ENCODE measurements around the gene PECR.
A peak's percentile ranks its signal among the peaks of the same experiment; 100 is the strongest.
"Not testable (repeated sequence)": the region's sequence is repeated elsewhere in the genome, so short reads cannot be mapped to it uniquely, and the experiment has no call there.

The PECR gene

GRCh38 chr2:216029416-216030129 is 52.0 kb downstream of the PECR start:
- DNase-seq (ENCODE audit: low read depth): no peak

GRCh38 chr2:216024779-216025336 is 56.8 kb downstream of the PECR start:
- no peak for DNase-seq (ENCODE audit: low read depth)

GRCh38 chr2:216023055-216023648 is 58.5 kb downstream of the PECR start:
- peak; percentile 27 for DNase-seq (ENCODE audit: low read depth)

GRCh38 chr2:216021768-216022565 is 59.6 kb downstream of the PECR start:
- no peak for DNase-seq (ENCODE audit: low read depth)

- DNase-seq (ENCODE audit: low read depth): no peak
These were observed 62.9 kb downstream of the PECR start for GRCh38 chr2:216018709-216019108.

- peak; percentile 12 for DNase-seq (ENCODE audit: low read depth)
These were observed 64.2 kb downstream of the PECR start for GRCh38 chr2:216017365-216017764.

- DNase-seq (ENCODE audit: low read depth): no peak
These were observed 65.0 kb downstream of the PECR start for GRCh38 chr2:216016581-216016980.

- peak; percentile 19 for DNase-seq (ENCODE audit: low read depth)
These were observed 65.7 kb downstream of the PECR start for GRCh38 chr2:216015722-216016464.

- DNase-seq (ENCODE audit: low read depth): no peak
These were observed 66.6 kb downstream of the PECR start for GRCh38 chr2:216014986-216015385.

GRCh38 chr2:216014006-216014405 is 67.6 kb downstream of the PECR start:
- DNase-seq (ENCODE audit: low read depth): no peak

- DNase-seq (ENCODE audit: low read depth): peak; percentile 78
These were observed 68.3 kb downstream of the PECR start, which contains the start of gene MREG for GRCh38 chr2:216013080-216013909. TSS of gene MREG (minus strand) at chr2:216013551. CDS start at chr2:216013327, 224 bp downstream.

- no peak for DNase-seq (ENCODE audit: low read depth)
These were observed 68.9 kb downstream of the PECR start for GRCh38 chr2:216012830-216013079.

GRCh38 chr2:216012133-216012829 is 69.3 kb downstream of the PECR start:
- DNase-seq (ENCODE audit: low read depth): no peak

- DNase-seq (ENCODE audit: low read depth): not testable (repeated sequence)
These were observed 72.4 kb downstream of the PECR start for GRCh38 chr2:216009215-216009614.

GRCh38 chr2:216008387-216008786 is 73.2 kb downstream of the PECR start:
- no peak for DNase-seq (ENCODE audit: low read depth)

- peak; percentile 21 for DNase-seq (ENCODE audit: low read depth)
These were observed 75.4 kb downstream of the PECR start for GRCh38 chr2:216006164-216006663.

GRCh38 chr2:216004697-216005283 is 76.8 kb downstream of the PECR start:
- DNase-seq (ENCODE audit: low read depth): no peak

GRCh38 chr2:216003876-216004696 is 77.5 kb downstream of the PECR start:
- DNase-seq (ENCODE audit: low read depth): no peak

GRCh38 chr2:216002693-216003092 is 78.9 kb downstream of the PECR start:
- no peak for DNase-seq (ENCODE audit: low read depth)

Data from stimulated activated CD8-positive, alpha-beta memory T cell treated with anti-CD3 and anti-CD28 coated beads, Interleukin-4, amount 100 ng/mL, for 24 hours (primary cell).